Adrenal gland (tissue), 5 donors: ENCODE measurements around the gene CHST8.

Experiments used
- POLR2A ChIP-seq, 2 donors: fragments of 450-650 bp; IDR thresholded peaks; one replicate each; pipeline ENCODE4 v1.6.1; 2017; ENCODE audit warnings: antibody characterized with exemption in 2 of 2, mild to moderate bottlenecking in 2 of 2, moderate library complexity in 1 of 2
- TF ChIP-seq, protein P1 (sequence below), 6 experiments: fragments of 450-650 bp in 4 of 6; fragments of 200-600 bp in 2 of 6; sonication (generic) in 1 of 6; IDR thresholded peaks; 1 replicate in 5 of 6; 2 replicates in 1 of 6; pipeline versions ENCODE4 v1.5.1 to v1.8.0; 2016 to 2021; ENCODE audit warnings: antibody characterized with exemption in 6 of 6, mild to moderate bottlenecking in 2 of 6, moderate library complexity in 1 of 6
- donor health status: DM: no; HTN: no; CAD: no.

DNA sequence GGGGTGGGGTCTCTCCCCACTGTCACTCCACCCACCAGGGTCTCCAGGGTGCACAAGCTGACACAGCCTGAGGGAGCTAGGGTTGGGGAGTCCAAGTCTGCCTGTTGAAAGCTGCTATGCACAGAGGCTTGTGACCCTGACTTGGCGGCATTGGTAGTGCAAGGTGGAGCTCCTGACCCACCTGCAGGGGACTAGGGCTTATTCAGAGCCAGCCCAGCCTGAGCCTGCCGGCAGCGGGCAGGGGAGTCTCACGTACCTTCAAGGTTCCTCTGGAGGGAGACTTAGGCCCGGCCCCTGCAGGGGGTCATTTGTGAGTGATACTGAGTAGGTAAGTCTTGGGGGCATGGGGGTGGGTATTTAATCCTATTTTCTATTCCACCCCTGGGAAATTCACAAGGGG is 179.7 kb downstream of the CHST8 start:
- TF ChIP-seq, protein P1, sequence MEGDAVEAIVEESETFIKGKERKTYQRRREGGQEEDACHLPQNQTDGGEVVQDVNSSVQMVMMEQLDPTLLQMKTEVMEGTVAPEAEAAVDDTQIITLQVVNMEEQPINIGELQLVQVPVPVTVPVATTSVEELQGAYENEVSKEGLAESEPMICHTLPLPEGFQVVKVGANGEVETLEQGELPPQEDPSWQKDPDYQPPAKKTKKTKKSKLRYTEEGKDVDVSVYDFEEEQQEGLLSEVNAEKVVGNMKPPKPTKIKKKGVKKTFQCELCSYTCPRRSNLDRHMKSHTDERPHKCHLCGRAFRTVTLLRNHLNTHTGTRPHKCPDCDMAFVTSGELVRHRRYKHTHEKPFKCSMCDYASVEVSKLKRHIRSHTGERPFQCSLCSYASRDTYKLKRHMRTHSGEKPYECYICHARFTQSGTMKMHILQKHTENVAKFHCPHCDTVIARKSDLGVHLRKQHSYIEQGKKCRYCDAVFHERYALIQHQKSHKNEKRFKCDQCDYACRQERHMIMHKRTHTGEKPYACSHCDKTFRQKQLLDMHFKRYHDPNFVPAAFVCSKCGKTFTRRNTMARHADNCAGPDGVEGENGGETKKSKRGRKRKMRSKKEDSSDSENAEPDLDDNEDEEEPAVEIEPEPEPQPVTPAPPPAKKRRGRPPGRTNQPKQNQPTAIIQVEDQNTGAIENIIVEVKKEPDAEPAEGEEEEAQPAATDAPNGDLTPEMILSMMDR (IDR thresholded peaks at IDR 0.05), result no peak
- TF ChIP-seq POLR2A (IDR thresholded peaks at IDR 0.05), result no peak
